HG02642 (cell line): Measurements from ENCODE around the gene EIF3F.

Experiments used
- ATAC-seq: cut with Tn5 transposase; IDR thresholded peaks from one replicate; pipeline ENCODE4 v1.9.1; 2021; ENCODE audit warnings: mild to moderate bottlenecking; ENCODE audit not compliant: unreplicated experiment, poor library complexity

The EIF3F gene

DNA sequence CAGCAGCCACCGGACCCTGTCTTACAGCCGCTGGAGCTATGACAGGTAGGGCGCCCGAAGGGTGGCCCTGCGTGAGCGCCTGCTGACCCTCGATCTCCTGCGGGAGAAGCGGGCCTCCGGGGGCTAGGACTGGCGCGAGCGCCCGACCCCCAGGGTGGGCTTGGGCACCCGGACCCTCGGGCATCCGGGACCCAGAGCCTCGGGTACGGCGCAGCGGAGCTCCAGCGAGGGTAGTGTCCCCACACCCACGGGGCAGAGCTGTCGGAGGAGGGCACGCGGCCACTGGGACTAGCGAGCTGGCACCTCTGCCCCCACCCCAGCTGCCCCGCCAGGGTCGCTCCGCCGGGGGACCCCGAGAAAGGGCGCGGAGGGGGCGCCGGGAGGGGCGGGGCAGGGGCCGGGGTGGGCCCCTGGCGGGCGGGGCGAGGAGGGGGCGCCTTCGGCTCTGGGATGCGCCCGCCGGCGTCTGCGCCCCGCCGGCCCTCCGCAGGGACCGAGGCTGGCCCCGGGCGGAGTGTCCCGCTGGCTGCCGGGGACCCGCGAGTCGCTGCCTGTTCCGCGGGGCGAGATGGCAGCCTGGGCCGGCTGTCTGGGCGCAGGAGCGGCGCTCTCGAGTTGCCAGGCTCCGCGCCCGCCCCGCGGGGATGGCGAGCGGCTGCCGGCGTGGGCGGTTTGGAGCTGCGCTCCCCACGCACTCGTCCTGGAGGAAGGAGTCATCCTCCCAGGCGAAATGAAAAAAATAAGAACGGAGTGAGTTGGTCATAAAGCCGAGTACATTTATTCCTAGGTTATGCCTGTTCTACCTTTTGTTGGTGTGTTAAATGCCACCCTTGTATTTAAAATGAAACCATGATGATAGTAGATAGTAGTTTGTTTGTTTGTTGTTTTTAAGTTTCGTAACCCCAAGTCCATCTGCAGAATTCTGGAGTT lies 32.4 kb downstream of the EIF3F start:
- ATAC-seq, result no peak

DNA sequence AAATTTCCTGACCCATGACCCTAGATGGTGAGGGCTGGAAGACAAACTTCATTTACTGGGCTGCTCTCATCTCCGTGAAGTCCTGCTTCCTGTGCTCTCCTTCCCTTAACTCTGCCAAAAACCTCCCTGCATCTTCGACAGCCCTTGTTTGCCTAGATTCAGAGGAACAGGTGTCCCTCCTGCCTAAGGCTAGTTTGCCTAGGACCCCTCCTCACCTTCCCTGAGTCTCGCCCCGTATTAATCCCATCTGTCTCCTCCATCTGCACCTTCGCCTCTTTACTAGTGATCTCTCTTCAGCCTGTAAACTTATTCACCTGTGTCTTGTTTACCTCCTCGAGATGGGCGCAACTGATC lies 33.1 kb downstream of the EIF3F start:
- no peak for ATAC-seq

DNA sequence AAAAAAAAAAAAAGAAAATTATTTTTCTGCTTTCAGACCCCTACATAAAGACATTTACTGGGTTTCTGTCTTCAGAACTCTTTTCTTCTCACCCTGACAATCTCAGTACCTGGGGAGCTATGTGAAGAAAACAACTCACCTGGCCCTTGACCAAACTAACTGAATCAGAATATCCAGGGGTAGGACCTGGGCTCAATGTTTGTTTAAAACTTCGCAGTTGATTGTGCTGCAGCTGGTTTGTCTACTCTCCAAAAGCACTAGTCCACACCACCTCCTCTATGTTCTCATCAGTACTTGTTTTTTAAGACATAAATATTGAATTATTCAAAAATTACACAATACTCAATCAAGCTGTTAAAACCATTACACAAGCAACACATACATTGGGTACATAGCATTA lies 34.8 kb downstream of the EIF3F start:
- no peak for ATAC-seq

DNA sequence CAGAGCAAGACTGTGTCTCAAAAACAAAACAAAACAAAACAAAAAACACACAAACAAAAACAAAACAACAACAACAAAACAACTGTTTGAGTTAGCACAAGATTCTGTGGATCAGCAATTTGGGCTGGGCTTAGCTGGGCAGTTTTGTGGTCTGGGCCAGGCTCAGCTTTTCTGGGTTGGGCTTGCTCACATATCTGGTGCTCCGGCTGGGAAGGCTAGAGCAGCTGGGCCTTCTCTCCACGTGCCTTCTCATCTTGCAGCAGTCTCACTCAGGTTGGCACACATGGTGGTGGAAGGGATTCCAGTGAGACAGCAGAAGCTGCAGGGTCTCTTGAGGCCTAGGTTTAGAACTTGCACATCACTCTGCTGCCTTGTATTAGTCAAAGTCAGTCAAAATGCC lies 35.7 kb downstream of the EIF3F start:
- no peak for ATAC-seq

DNA sequence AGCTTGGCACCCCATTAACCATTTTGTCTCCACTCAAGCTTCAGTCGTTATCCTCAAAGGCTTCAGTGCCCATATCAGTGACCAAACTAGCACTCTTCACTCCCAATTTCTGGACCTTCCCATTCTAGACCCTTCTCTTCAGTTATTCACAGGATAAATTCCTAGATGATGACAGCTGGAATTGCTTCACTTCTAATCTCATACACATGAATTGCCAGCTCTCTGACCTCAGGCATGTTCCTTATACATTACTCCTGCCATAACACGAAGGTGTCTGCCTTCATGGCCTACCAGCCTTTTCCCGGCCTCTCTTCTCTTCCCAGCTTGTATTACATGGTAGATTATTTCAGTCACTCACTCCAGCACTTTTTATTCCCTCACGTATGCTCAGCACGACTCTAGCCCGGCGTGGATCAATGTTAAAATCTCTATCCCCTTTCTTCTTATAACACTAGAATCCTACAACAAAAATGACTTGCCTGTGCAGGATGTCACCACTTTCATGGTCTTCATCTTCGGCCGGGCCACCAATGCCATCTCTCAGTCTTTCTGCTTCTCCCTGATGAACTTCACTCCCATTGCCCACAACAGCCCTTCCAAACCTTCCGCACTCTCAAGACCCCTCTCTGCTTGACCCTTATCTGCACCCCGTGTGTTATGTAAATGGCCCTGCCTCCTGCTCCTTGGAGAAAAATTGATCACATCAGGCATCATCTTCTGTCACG lies 36.9 kb downstream of the EIF3F start:
- ATAC-seq, result no peak

DNA sequence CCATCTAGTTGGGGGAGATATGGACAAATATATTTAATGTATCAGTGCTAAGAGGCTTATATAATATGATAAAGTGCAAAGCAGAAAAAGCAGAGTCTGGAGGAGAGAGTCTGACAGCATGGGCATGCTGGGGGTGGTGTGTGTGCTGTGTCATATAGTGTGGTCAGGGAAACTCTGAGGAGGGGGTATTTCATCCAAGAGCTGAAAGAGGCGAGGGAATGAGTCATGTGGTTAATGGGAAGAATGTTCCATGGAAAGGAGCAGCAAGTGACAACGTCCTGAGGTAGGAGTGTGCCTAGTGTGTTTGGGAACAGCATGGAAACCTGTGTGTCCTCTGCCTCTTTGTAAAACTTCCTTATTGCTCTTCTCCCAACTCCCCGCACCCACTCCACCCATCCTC lies 38.0 kb downstream of the EIF3F start:
- ATAC-seq, result no peak

DNA sequence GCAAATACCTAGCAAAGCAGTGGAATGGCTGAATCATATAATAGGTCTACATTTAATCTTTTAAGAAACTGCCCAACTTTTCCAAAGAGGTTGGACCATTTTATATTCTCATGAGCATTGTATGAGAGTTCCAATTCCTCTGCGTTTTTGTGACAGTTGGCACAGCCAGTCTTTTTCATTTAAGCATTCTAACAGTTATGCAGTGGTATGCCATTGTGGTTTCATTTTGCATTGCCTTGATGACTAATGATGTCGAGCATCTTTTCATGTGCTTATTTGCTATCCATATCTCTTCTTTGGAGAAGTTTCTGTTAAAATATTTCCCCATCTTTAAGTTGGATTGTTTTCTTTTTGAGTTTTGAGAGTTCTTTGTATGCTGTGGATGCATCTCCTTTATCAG lies 38.7 kb downstream of the EIF3F start:
- ATAC-seq, result no peak

DNA sequence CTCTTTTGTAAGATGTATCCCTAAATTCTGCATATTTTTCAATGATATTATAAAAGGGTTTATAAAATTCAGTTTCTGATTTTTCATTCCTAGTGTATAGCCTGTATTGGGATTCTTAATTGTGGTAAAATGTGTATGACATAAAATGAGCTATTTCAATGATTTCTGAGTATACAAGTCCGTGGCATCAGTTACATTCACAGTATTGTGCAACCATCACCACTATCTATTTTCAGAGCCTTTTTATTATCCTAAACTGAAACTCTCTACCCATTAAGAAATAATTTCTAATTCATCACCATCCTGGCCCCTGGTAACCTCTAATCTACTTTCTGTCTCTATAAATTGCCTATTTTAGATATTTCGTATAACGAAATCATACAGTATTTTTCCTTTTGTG lies 39.8 kb downstream of the EIF3F start:
- no peak for ATAC-seq

DNA sequence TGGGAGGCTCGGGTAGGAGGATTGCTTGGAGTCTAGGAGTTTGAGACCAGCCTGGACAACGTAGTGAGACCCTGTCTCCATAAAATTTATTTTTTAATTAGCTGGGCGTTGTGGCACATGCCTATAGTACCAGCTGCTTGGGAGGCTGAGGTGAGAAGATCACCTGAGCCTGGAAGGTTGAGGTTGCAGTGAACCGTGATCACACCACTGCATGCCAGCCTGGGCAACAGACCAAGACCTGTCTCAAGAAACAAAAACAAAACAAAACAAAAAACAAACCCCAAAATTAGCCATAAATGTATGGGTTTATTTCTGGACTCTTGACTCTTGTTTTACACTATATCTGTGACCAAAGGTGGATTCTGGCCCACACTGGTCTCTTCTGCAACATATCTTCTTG lies 41.6 kb downstream of the EIF3F start:
- no peak for ATAC-seq

DNA sequence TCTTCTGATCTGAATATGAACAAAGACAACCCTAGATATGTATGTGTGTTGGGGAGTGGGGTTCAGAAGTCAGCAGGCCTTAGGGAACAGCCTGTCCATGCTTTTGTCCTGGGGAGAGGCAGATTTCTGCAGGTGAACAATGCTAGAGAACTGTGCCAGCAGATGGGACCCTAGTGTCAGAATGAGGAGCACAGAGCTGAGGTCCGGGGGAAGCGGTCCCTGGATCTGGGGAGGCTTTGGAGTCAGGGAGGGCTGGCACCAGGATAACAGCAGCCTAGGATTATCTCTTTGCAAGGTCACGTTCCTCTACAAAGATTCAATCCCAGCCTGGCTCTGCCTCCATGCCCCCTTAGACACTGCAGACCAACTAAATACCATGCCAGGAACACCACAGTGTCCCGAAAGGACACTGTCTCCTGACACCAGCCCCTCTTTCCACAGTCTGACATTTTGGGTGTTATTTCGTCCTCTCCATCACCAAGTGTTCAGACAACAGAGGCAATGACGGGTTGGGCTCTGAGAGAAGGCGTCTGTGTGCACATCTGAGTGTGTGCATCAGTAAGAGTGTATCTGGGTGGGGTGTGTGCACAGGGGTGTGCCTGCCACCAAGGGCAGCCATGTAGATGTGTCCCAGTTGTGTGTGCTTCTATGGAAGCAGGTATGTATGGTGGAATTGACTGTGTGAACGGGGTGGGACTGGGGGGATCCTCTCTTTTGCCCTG lies 43.5 kb downstream of the EIF3F start:
- no peak for ATAC-seq

DNA sequence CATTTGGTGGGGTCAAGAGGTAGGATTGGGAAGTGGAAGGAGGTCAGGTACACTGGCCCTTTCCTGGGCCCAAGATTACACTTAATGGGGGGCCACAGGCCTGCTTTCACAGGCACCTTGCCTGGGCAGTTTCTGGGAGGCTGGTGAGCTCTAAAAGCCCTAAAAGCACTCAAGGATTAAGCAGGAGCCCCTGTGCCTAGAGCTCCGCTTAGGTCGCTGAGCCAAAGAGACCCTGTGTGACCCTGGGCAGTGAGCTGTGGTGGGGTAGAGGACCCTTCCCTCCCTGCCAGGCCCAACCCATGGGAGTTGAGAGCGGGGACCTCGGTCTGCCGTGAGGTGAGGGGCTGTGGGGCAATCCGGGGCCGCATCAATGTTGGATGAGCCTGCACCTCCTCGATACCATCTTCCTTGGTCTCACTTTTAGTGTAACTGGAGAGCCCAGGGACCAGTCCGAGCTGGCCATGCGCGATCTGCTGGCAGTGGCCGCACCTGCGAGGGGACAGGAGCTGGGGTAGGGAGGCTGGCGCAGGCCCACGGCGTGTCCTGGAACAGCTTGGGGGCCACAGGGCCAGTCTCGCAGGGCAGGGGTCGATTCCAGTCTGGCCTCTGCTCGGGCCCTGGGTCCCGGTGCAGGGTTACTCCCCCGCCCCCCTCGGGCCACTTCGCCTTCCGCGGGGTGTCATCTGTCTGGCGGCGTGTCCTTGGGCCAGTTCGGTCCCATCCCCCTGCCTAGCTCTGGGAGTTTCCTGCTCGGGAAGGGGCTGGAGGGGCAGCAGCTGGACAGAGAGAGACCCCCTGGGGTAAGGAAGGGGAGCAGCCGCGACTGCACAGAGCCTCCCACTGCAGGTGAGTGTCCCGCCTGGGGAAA lies 44.3 kb downstream of the EIF3F start:
- ATAC-seq, result no peak

DNA sequence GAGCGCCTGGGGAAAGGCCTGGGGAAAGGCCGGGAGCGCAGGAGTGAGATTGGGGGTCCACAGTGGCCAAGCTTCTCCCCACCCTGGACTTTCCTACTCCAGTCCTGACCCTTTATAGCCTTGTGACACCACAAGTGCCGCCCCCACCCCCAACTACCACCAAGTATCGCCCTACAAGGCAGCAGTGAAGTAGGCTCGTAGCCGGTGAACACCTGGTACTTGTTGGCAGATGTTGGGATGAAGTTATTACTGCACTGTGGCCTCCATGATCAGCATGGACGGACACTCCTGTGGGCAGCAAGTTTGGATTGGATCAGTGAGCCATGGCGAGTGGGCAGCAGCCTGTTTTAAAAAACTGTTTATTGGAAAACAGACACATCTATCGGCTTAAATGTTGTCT lies 45.0 kb downstream of the EIF3F start:
- ATAC-seq, result no peak

DNA sequence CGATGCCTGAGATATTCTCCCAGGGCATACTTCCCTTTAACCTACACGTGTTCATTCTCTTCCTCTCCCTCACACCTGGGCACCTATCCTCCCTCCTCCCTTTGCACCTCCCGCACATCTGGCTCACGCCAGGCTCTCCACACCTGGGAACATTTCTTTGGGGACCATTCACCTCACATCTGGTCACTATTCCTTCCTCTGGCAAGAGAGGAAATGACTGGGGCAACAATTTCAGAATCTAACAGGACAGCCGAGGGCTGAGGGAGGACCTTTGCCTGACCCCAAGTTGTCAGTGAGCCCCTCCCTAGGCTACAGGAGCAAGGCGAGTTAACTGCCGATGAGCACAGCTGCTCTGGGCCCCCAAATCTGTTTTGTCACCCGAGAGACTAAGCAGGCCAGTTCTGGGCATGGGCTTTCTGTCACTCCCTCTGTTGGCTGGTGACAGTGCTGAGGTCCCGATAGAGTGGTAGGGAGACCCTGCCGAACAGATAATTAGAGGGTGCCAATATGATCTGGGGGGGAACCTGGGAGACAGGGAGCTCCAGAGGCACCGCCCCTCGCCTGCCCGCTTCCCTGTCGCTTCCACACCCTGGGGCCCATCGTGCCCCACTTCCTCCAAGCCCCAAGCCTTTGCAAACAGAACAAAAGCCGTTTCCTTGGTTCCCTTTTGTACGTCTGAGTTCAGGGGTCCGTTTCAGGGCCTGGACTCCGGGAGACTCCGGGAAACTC lies 45.6 kb downstream of the EIF3F start:
- peak; percentile 7 for ATAC-seq

DNA sequence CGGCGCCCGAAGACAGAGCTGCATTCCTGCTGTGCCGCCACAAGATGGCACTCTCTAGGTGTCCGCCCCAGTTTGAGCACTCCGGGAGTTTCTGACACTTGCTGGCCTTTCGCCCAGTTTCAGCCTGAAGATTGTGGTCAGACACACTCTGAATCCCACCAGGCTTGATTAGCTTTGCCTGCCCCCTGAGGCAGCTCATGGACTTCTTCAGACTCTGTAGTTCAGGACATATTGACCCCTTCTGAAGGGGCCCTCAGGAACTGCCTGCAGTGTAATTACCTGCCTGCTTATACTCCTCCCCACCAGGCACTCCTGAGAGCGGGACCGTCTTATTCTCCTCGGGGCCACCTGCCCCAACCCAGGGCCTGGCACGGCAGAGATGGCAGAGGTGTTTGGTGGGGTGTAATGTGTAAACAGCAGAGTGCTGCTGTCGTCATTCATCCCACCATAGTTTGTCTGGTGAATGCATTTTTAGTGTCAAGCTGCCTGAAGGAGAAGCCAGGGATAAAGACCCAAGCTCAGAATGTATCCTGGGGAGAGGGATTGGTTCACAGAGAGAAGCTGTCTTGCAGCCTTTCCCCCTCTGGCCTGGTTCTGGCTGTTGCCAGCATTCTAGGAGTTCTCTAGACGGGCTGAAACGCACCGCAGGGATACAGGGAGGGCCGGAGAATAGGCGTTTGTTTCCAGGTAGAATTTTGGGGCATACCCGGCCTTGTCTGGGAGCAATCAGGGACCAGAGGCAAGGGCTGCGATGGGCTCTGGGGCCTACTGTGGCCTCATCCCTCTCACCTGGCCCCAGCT lies 46.4 kb downstream of the EIF3F start:
- peak; percentile 80 for ATAC-seq

DNA sequence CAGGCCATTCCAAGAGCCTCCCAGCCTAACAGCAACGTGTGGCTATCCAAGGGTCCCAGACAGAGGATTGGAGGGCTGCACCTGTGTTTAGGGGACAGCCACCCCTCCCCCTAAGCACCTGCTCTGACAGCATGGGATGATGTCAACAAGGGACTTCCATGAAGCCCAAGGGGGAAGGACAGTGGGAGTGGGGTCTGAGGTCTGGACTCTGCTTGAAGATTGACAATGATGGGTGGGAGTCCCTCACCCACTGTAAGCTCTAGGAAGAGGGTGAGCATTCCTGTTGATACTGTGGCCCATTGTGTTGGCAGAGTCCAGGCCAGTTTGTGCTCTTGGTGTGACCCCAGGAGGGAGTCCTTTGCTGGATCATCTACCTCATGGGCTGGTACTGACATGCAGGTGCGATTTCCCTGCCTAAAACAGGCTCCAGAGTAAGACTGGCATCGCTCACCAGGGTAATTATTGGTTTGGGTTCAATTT lies 47.0 kb downstream of the EIF3F start:
- no peak for ATAC-seq

DNA sequence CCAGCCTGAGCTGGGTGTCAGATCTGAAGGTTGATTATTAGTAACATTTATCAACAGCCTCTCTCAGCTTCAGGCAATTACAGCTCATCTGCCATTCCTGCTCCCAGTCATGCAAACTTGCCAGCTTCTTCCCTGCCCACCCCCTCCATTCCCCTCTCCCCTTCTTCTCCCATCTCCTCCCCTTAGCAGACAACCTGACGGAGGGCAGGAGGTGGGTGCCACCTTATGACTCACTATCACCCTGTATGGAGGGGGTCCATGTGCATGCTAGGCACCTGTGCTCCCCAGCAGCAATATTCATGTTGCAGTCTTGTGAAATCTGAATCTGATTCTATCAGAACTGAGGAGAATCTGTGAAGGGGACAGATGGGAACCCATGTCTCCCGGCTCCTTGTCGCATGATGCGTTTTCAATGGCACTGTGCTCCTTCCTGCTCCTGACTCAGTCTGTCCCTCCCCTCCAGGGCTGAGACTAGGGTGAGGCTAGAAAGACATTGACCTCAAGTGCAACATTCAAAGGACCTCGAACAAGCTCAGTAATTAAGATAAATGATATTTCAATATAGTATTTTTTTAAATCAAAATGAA lies 47.6 kb downstream of the EIF3F start:
- no peak for ATAC-seq

DNA sequence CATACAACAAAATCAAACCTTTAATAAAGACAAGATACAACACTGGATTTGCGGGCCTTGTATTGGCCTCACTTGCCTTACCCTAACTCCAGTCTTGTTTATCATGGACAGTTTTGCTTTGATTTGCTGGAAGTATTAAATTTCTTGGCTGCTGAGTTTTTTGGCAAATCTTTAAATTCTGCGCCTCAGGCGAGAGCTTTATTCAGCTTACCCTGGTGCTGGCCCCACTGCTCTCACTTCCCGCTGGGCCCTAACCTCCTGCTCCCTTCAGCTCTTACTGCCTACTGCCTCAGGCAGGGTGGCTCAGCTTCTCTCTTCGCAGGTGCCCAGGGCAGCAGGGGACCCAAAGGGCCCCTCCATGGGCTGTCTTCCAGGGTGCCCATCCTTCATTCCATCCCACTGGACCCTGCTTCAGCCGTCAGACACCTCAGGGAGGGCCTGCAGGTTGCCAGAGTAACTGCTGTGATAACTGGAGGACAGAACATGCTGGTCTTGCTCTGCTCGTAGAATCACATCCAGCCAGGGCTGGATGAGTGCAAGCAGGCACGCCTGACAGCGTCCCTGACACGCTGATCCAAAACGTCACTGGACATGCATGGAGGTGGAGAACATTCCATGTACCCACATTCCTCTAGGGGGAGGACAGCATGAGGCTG lies 48.2 kb downstream of the EIF3F start:
- no peak for ATAC-seq
